PC-9 (cell line): ENCODE results near the gene HADH. TPM values are rescaled to one million over a fixed set of nuclear protein-coding genes. Genes with fewer than 3 reads are reported as not detected.

ENCODE experiments used
- BruUV-seq: library from RNA; stranded (reverse); fragments of 400-500 nt; replicated peaks from 2 replicates; lab custom pipeline; 2021; lab: Mats Ljungman, UMichigan
- CTCF ChIA-PET: fragments of 300-600 bp; sonication (Branson Sonifier 250); formaldehyde crosslinking; loops from one replicate; lab custom pipeline; 2022; ENCODE audit warnings: antibody characterized with exemption; lab: Charles Lee
- POLR2A ChIA-PET: fragments of 300-600 bp; sonication (Branson Sonifier 250); formaldehyde crosslinking; loops from one replicate; lab custom pipeline; 2022; ENCODE audit warnings: antibody characterized with exemption; ENCODE audit not compliant: unreplicated experiment; lab: Charles Lee
- DNase-seq, 2 experiments: peaks; one replicate each; pipeline versions ENCODE4 v3.0.0 to v3.0.0-alpha.2; 2015 to 2022; ENCODE audit warnings: mixed read lengths in 1 of 2
- H2AFZ ChIP-seq: fragments of 200-600 bp; sonication (generic); 2 replicates; pipeline ENCODE4 v1.8.1; 2017; ENCODE audit warnings: antibody characterized with exemption
- H3F3A ChIP-seq: fragments of 200-600 bp; sonication (generic); 2 replicates; pipeline ENCODE4 v1.8.1; 2017; ENCODE audit warnings: antibody characterized with exemption, mild to moderate bottlenecking, low read depth; ENCODE audit not compliant: insufficient read depth
- H3K27ac ChIP-seq: fragments of 200-600 bp; sonication (generic); 2 replicates; pipeline ENCODE4 v1.6.1; 2016; ENCODE audit warnings: mixed run types
- H3K27me3 ChIP-seq: fragments of 200-600 bp; sonication (generic); 2 replicates; pipeline ENCODE4 v1.6.1; 2016; ENCODE audit warnings: low read depth, mixed run types; ENCODE audit not compliant: insufficient read depth
- H3K36me3 ChIP-seq: fragments of 200-600 bp; sonication (generic); 2 replicates; pipeline ENCODE4 v1.6.1; 2016; ENCODE audit warnings: low read depth, mixed run types
- H3K4me1 ChIP-seq: fragments of 200-600 bp; sonication (generic); replicated peaks from 2 replicates; pipeline ENCODE4 v1.6.1; 2016; ENCODE audit warnings: mixed run types; ENCODE audit not compliant: insufficient read depth
- H3K4me2 ChIP-seq: fragments of 200-600 bp; sonication (generic); 2 replicates; pipeline ENCODE4 v1.6.1; 2017; ENCODE audit warnings: mixed run types
- H3K4me3 ChIP-seq: fragments of 200-600 bp; sonication (generic); 2 replicates; pipeline ENCODE4 v1.6.1; 2016; ENCODE audit warnings: mixed run types
- H3K79me2 ChIP-seq: fragments of 200-600 bp; sonication (generic); 2 replicates; pipeline ENCODE4 v1.6.1; 2017; ENCODE audit warnings: low read depth, mixed run types
- H3K9me2 ChIP-seq: fragments of 200-600 bp; sonication (generic); 2 replicates; pipeline ENCODE4 v1.8.1; 2017; ENCODE audit warnings: mild to moderate bottlenecking; ENCODE audit not compliant: insufficient read depth
- H3K9me3 ChIP-seq: fragments of 200-600 bp; sonication (generic); 2 replicates; pipeline ENCODE4 v1.8.1; 2016; ENCODE audit warnings: low read depth; ENCODE audit not compliant: insufficient read depth
- H4K20me1 ChIP-seq: fragments of 200-600 bp; sonication (generic); 2 replicates; pipeline ENCODE4 v1.8.1; 2017; ENCODE audit not compliant: insufficient read depth
- EZH2 ChIP-seq: fragments of 200-600 bp; sonication (generic); IDR thresholded peaks from 2 replicates; pipeline ENCODE4 v1.8.0; 2017; ENCODE audit warnings: antibody characterized with exemption, low read depth
- intact Hi-C: fragments of 100-400 bp; cut with micrococcal nuclease; formaldehyde crosslinking; loops from one replicate; pipeline ENCODE4 v1.10.0; 2022; ENCODE audit not compliant: unreplicated experiment
- total RNA-seq: library from RNA; stranded (reverse); gene quantifications from 2 replicates; pipeline ENCODE4 v1.2.3, GENCODE V29; 2021
- TF ChIP-seq, protein P1 (sequence below): fragments of 200-600 bp; sonication (generic); conservative IDR thresholded peaks from 2 replicates; pipeline ENCODE4 v1.6.1; 2017; ENCODE audit warnings: mixed run types, antibody characterized with exemption, mild to moderate bottlenecking, moderate library complexity

HADH gene
- total RNA-seq, 1 experiment from 2014 or later: 45.0 TPM

DNA sequence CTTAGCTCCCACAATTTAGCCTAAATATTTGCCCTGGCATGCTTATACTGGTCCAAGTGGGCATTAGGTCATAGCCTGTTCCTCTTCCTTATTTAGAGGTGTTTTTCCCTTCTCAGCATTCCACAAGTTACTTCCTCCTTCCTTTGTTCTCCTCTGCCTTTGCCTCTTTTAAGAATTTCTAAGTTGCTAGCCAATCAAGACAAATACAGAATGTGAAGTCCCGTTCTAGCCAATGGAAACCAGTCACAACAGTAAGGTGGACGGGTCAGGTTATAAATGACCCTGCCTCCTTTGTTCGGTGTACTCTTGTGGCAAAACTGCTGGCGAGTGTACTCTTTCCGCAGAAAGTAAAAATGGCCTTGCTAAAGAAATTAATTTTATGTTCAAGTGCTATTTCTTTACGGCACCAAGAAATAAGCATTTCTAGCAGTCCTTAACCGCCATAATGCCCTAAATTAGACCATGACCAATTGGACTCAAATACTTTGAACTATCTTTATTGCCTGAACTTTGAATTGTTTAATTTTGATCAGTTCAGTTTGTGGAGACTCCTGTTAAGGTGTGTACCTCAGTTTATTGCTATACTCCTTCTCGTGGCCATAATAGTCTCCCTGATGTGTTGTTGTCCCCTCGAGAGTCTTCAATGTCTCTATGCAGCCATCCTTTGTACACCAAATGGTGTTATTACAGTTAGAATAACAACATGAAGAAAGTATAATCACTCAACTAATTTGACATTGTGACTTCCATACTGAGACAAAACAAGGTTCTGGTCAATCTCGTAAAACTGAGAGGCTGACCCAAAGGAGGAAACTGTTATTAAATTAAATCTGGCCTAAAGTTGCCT is 1.6 kb upstream of the HADH start:
- POLR2A ChIA-PET: no interaction called here
- no peaks in the 10 kb centered on the region for H3K9me2 ChIP-seq
- H3K36me3 ChIP-seq: no peaks in the 10 kb centered on the region
- intact Hi-C loops: loop anchor here (2.0 kb wide), 1 partner anchor 163 kb away; the partner anchor contains the start of gene SGMS2
- H3F3A ChIP-seq: no peaks in the 10 kb centered on the region
- no peak overlapping the region for H2AFZ ChIP-seq
- no TSS peak for BruUV-seq
- no peaks in the 10 kb centered on the region for H3K27me3 ChIP-seq
- H3K4me2 ChIP-seq: peak overlapping the region; percentile 94; the same call in 1 of the 2 replicates
- peaks cover 15% of the 10 kb centered on the region; the same call in 1 of the 2 replicates for H3K4me1 ChIP-seq
- CTCF ChIA-PET: no interaction called here
- no peak overlapping the region for H3K27ac ChIP-seq
- no peak overlapping the region for H3K4me3 ChIP-seq
- no peaks in the 10 kb centered on the region for H3K9me3 ChIP-seq
- H3K79me2 ChIP-seq: peaks cover 33% of the 10 kb centered on the region
- TF ChIP-seq, protein P1, sequence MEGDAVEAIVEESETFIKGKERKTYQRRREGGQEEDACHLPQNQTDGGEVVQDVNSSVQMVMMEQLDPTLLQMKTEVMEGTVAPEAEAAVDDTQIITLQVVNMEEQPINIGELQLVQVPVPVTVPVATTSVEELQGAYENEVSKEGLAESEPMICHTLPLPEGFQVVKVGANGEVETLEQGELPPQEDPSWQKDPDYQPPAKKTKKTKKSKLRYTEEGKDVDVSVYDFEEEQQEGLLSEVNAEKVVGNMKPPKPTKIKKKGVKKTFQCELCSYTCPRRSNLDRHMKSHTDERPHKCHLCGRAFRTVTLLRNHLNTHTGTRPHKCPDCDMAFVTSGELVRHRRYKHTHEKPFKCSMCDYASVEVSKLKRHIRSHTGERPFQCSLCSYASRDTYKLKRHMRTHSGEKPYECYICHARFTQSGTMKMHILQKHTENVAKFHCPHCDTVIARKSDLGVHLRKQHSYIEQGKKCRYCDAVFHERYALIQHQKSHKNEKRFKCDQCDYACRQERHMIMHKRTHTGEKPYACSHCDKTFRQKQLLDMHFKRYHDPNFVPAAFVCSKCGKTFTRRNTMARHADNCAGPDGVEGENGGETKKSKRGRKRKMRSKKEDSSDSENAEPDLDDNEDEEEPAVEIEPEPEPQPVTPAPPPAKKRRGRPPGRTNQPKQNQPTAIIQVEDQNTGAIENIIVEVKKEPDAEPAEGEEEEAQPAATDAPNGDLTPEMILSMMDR: no peak
- no peak for TF ChIP-seq EZH2
- DNase-seq: peak in 1 of 2 experiments; percentile 39
- no peaks in the 10 kb centered on the region; the same call in 1 of the 2 replicates for H4K20me1 ChIP-seq

DNA sequence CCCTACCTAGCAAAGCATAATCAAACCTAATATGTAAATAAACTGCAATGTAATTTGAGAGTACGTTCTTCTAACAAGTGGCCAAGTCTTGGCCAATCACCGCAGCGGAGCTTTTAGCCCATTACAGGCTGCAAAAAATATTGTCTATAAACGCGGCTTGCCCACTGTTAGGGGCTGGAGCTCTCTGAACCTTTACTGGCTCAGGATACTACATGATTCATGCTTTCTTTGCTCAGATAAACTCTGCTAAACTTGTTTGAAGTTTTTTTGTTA is 990 bp upstream of the HADH start:
- BruUV-seq: no TSS peak
- Histone ChIP-seq H3K27ac (no peak overlapping the region), H3K4me3 (peak overlapping the region; percentile 82; the same call in 1 of the 2 replicates), H4K20me1 (no peaks in the 10 kb centered on the region; the same call in 1 of the 2 replicates), H3K79me2 (peaks cover 39% of the 10 kb centered on the region), H3K9me3 (no peaks in the 10 kb centered on the region), H3K4me2 (peak overlapping the region; percentile 94), H3K4me1 (peaks cover 15% of the 10 kb centered on the region; the same call in 1 of the 2 replicates), H3F3A (no peaks in the 10 kb centered on the region), H2AFZ (no peak overlapping the region; the same call in 1 of the 2 replicates), H3K9me2 (no peaks in the 10 kb centered on the region), H3K36me3 (no peaks in the 10 kb centered on the region), H3K27me3 (no peaks in the 10 kb centered on the region)
- ChIA-PET CTCF (no interaction called here), POLR2A (no interaction called here)
- no peak for TF ChIP-seq EZH2
- TF ChIP-seq, protein P1: no peak
- no peak for DNase-seq
- intact Hi-C loops: loop anchor here (2.0 kb wide), 1 partner anchor 164 kb away; the partner anchor contains the start of gene SGMS2

DNA sequence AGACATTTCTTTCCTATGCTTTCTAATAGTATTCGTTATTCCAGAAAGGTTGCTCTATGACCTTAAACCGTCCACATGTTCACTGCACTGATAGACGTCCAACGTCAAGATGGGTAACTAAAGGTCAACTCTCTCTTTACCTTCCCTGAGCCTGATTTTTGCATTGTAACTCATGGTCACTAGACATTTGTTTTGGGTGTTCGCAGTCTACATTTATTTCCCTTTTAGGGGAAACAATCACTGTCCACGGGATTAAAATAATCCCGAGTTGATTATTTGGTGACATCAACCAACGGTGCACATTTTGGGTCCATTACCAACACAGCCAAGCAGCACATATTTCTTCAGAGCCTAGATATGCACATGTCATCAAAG is 540 bp upstream of the HADH start:
- intact Hi-C loops: loop anchor here (2.0 kb wide), 1 partner anchor 164 kb away; the partner anchor contains the start of gene SGMS2
- POLR2A ChIA-PET: no interaction called here
- no peak for DNase-seq
- Histone ChIP-seq H3K4me2 (peak overlapping the region; percentile 94), H2AFZ (peak overlapping the region; percentile 96), H3K4me1 (peaks cover 15% of the 10 kb centered on the region; the same call in 1 of the 2 replicates), H3K27me3 (no peaks in the 10 kb centered on the region), H4K20me1 (no peaks in the 10 kb centered on the region; the same call in 1 of the 2 replicates), H3F3A (no peaks in the 10 kb centered on the region), H3K27ac (no peak overlapping the region), H3K9me2 (no peaks in the 10 kb centered on the region), H3K79me2 (peaks cover 39% of the 10 kb centered on the region), H3K4me3 (peak overlapping the region; percentile 82), H3K36me3 (no peaks in the 10 kb centered on the region), H3K9me3 (no peaks in the 10 kb centered on the region)
- TF ChIP-seq EZH2: no peak
- TF ChIP-seq, protein P1: no peak
- CTCF ChIA-PET: no interaction called here
- TSS peak; percentile 95 for BruUV-seq
